Measurements from ENCODE around the gene TMEM63B.

GRCh38 chr6:44115866-44116265 is 11.5 kb upstream of the TMEM63B start:
- TF ChIP-seq CTCF (IDR thresholded peaks at IDR 0.05) (no peak), POLR2A (IDR thresholded peaks at IDR 0.05) (no peak)
